Fibroblast of the aortic adventitia (primary cell): ENCODE results near the gene ZMYND8. TPM values are rescaled to one million over a fixed set of nuclear protein-coding genes. Genes with fewer than 3 reads are reported as not detected.

Source experiments
- DNase-seq: peaks from one replicate; pipeline ENCODE4 v3.0.0-alpha.2; 2010; ENCODE audit warnings: low read depth
- H3K4me3 ChIP-seq: 2 replicates; pipeline ENCODE4 v1.5.1; 2011; ENCODE audit warnings: low read depth, mild to moderate bottlenecking, control low read depth, low read length, moderate library complexity
- total RNA-seq: library from RNA; depleted of rRNA; stranded (reverse); fragments of >200 nt; gene quantifications from 2 replicates; pipeline ENCODE4 v1.2.3, GENCODE V29; 2012; ENCODE audit warnings: low replicate concordance
- TF ChIP-seq, protein P1 (sequence below): IDR thresholded peaks from 2 replicates; pipeline ENCODE4 v1.5.1; 2011; ENCODE audit warnings: mild to moderate bottlenecking, low read length, control low read depth, inconsistent platforms; ENCODE audit not compliant: insufficient read depth

The ZMYND8 gene
- total RNA-seq, 1 donor: 24.0 TPM

DNA sequence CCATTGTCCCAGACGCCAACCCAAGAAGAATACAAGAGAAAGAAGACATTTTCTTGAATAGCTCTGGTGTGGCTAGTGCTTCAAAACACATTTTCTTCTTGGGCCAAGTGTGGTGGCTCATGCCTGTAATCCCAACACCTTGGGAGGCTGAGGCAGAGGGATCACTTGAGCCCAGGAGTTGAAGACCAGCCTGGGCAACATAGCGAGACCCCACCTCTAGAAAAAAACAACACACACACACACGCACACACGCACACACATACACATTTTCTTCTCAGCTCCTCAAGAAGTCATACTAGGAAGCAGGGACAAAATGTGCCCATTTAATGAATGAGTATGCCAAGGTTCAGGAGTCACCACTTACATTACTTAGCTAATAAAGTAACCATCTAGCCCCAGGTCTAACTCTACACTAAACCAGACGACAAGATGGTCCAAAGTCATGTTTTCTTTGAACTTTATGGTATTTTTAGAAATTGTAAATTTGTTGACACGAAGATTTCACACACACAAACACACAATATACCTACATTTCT, 68.8 kb downstream of the ZMYND8 start:
- DNase-seq: no peak
- TF ChIP-seq, protein P1, sequence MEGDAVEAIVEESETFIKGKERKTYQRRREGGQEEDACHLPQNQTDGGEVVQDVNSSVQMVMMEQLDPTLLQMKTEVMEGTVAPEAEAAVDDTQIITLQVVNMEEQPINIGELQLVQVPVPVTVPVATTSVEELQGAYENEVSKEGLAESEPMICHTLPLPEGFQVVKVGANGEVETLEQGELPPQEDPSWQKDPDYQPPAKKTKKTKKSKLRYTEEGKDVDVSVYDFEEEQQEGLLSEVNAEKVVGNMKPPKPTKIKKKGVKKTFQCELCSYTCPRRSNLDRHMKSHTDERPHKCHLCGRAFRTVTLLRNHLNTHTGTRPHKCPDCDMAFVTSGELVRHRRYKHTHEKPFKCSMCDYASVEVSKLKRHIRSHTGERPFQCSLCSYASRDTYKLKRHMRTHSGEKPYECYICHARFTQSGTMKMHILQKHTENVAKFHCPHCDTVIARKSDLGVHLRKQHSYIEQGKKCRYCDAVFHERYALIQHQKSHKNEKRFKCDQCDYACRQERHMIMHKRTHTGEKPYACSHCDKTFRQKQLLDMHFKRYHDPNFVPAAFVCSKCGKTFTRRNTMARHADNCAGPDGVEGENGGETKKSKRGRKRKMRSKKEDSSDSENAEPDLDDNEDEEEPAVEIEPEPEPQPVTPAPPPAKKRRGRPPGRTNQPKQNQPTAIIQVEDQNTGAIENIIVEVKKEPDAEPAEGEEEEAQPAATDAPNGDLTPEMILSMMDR: no peak
- no peak overlapping the region for H3K4me3 ChIP-seq

DNA sequence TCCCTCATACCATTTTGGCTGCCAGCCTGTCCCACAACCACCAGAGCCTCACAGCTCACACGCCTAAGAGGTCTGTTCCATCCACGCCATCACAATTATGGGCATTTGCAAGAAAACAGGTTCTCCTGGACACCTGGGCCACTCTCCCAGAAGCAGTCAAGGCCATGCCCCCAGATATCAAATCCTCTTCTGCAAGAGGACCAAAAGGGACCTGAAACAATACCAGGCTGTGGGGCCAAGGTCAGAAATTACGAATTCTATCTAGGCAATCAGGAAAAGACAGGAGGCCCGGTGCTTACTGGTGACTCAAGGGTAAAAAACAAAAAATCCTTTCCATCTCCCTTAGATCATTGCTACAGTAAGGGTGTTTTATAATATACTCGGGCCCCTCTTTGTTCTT, 69.8 kb downstream of the ZMYND8 start:
- TF ChIP-seq, protein P1: no peak
- DNase-seq: no peak
- no peak overlapping the region for H3K4me3 ChIP-seq

- TF ChIP-seq, protein P1: no peak
- no peak for DNase-seq
- no peak overlapping the region for H3K4me3 ChIP-seq
Observed at GRCh38 chr20:47285189-47285588, 71.3 kb downstream of the ZMYND8 start.

- DNase-seq: no peak
- no peak overlapping the region for H3K4me3 ChIP-seq
- TF ChIP-seq, protein P1: no peak
Observed at GRCh38 chr20:47284373-47284772, 72.1 kb downstream of the ZMYND8 start.

GRCh38 chr20:47283411-47283810, 73.1 kb downstream of the ZMYND8 start:
- DNase-seq: no peak
- no peak overlapping the region for H3K4me3 ChIP-seq
- TF ChIP-seq, protein P1: no peak

GRCh38 chr20:47282864-47283263, 73.6 kb downstream of the ZMYND8 start:
- no peak overlapping the region for H3K4me3 ChIP-seq
- no peak for DNase-seq
- TF ChIP-seq, protein P1: no peak

DNA sequence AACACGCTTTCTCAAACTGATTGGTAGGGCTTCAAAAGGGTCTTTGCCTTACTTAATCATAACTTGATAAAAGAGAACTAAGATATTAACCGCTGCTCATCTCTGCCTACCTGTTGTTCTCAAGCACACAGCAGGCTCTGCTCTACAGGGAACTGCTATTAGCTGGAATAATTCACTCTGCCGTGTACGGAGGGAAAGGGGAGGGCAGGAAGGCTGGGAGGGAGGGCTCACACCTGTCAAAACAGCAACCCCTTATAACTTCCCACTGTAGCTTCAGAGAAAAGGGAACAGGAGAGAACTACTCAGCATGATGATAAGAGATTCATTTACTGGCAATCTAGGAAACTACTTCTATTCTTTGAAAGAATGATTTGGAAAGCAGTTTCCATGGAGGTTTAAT, 75.1 kb downstream of the ZMYND8 start:
- no peak overlapping the region for H3K4me3 ChIP-seq
- no peak for DNase-seq
- TF ChIP-seq, protein P1: no peak
